Natural killer cell (primary cell): ENCODE data around the gene AGFG1. TPM values are rescaled to one million over a fixed set of nuclear protein-coding genes. Genes with fewer than 3 reads are reported as not detected.

ENCODE experiments used
- ATAC-seq, 3 donors: fragments of 150-1000 bp in 2 of 3; fragments of 200-7000 bp in 1 of 3; cut with Tn5 transposase; 1 replicate in 1 of 3; 2 replicates in 2 of 3; pipeline ENCODE4 v1.10.0; 2021; ENCODE audit warnings: mild to moderate bottlenecking in 2 of 3, moderate library complexity in 2 of 3
- DNase-seq, 2 donors: peaks; one replicate each; pipeline versions ENCODE4 v3.0.0 to v3.0.0-alpha.2; 2013 to 2021; ENCODE audit warnings: mixed read lengths in 1 of 2
- H3K27ac ChIP-seq: one replicate; pipeline ENCODE4 v1.5.1; 2013; ENCODE audit warnings: mild to moderate bottlenecking, low read length
- H3K27me3 ChIP-seq: one replicate; pipeline ENCODE4 v1.6.1; 2013; ENCODE audit warnings: low read length; ENCODE audit not compliant: control insufficient read depth, insufficient read depth
- H3K36me3 ChIP-seq: one replicate; pipeline ENCODE4 v1.6.1; 2013; ENCODE audit warnings: low read length; ENCODE audit not compliant: control insufficient read depth, insufficient read depth
- H3K4me1 ChIP-seq: one replicate; pipeline ENCODE4 v1.6.1; 2013; ENCODE audit warnings: low read length; ENCODE audit not compliant: control insufficient read depth, insufficient read depth
- H3K4me3 ChIP-seq: one replicate; pipeline ENCODE4 v1.5.1; 2013; ENCODE audit warnings: low read length
- H3K9me3 ChIP-seq: one replicate; pipeline ENCODE4 v1.6.1; 2013; ENCODE audit warnings: low read length; ENCODE audit not compliant: control insufficient read depth, insufficient read depth
- H3K27ac Mint-ChIP-seq, 2 donors: one replicate each; pipeline ENCODE4 v1.8.0; 2022; ENCODE audit warnings: mild to moderate bottlenecking in 2 of 2, mixed read lengths in 2 of 2, moderate library complexity in 1 of 2
- H3K27me3 Mint-ChIP-seq, 2 donors: one replicate each; pipeline ENCODE4 v1.8.0; 2022; ENCODE audit warnings: low read depth in 2 of 2, mixed read lengths in 2 of 2
- H3K36me3 Mint-ChIP-seq: one replicate; pipeline ENCODE4 v1.8.0; 2022; ENCODE audit warnings: mixed read lengths
- H3K4me1 Mint-ChIP-seq, 2 donors: one replicate each; pipeline ENCODE4 v1.8.0; 2022; ENCODE audit warnings: mixed read lengths in 2 of 2
- H3K4me3 Mint-ChIP-seq: one replicate; pipeline ENCODE4 v1.8.0; 2022; ENCODE audit warnings: mild to moderate bottlenecking, moderate library complexity, mixed read lengths
- H3K9me3 Mint-ChIP-seq, 2 donors: one replicate each; pipeline ENCODE4 v1.8.0; 2022; ENCODE audit warnings: mixed read lengths in 2 of 2
- WGBS: methylation state at CpG from one replicate; pipeline ENCODE4 v1.1.7; 2013; ENCODE audit warnings: missing lambda C conversion rate; ENCODE audit not compliant: insufficient coverage; 5-methylcytosine and 5-hydroxymethylcytosine counted together
- intact Hi-C: fragments of 100-400 bp; cut with micrococcal nuclease; formaldehyde crosslinking; loops from one replicate; pipeline ENCODE4 v1.14.2; 2022
- total RNA-seq, 4 donors: library from RNA; stranded (reverse); fragments of 120-200 nt in 1 of 4; gene quantifications; one replicate each; pipeline versions ENCODE4 v1.2.3 to v1.2.4, GENCODE V29; 2013 to 2022
- TF ChIP-seq, protein P1 (sequence below): fragments of 200-600 bp; IDR thresholded peaks from one replicate; pipeline ENCODE4 v1.8.0; 2022; ENCODE audit warnings: antibody characterized with exemption

Gene AGFG1
- total RNA-seq, 3 donors from 2014 or later (not counting 1 experiment from before 2014, with no cell fraction given) = 65.0 to 71.6 (median 67.3) TPM

DNA sequence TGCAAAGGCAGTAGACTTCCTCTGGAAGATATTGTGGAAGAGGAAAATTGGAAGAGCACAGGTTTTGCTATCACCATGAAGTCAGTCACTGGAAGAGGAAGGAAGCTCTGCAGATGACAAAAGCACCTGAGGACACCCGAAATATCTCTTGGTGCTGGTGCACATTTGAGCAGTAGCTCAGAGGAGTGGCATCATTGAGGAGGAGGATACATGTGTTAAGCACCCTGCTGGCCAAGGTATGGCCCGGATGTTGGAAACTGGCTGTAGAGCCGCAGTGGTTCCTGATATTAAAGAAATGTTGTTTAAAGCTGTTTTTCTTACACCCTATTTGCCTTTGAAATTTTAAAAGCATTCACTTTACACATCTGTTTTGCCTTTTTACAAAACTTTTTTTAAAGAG is 94.1 kb downstream of the AGFG1 start:
- ATAC-seq = no peak
- Histone ChIP-seq H3K4me1 (no peaks in the 10 kb centered on the region), H3K4me3 (no peak overlapping the region), H3K27me3 (no peaks in the 10 kb centered on the region), H3K9me3 (no peaks in the 10 kb centered on the region), H3K36me3 (peaks cover 3% of the 10 kb centered on the region), H3K27ac (no peak overlapping the region)
- Mint-ChIP-seq H3K4me1 (peaks cover 7 to 10% of the 10 kb centered on the region in 2 donors), H3K27ac (peak overlapping the region in 1 of 2 donors; percentile 32), H3K27me3 (no peaks in the 10 kb centered on the region), H3K36me3 (no peaks in the 10 kb centered on the region), H3K9me3 (no peaks in the 10 kb centered on the region), H3K4me3 (no peak overlapping the region)
- intact Hi-C loops = no loop called here
- DNase-seq = no peak
- 67% methylated on average over 3 of the region's 3 CpGs for WGBS
- TF ChIP-seq, protein P1, sequence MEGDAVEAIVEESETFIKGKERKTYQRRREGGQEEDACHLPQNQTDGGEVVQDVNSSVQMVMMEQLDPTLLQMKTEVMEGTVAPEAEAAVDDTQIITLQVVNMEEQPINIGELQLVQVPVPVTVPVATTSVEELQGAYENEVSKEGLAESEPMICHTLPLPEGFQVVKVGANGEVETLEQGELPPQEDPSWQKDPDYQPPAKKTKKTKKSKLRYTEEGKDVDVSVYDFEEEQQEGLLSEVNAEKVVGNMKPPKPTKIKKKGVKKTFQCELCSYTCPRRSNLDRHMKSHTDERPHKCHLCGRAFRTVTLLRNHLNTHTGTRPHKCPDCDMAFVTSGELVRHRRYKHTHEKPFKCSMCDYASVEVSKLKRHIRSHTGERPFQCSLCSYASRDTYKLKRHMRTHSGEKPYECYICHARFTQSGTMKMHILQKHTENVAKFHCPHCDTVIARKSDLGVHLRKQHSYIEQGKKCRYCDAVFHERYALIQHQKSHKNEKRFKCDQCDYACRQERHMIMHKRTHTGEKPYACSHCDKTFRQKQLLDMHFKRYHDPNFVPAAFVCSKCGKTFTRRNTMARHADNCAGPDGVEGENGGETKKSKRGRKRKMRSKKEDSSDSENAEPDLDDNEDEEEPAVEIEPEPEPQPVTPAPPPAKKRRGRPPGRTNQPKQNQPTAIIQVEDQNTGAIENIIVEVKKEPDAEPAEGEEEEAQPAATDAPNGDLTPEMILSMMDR = no peak

DNA sequence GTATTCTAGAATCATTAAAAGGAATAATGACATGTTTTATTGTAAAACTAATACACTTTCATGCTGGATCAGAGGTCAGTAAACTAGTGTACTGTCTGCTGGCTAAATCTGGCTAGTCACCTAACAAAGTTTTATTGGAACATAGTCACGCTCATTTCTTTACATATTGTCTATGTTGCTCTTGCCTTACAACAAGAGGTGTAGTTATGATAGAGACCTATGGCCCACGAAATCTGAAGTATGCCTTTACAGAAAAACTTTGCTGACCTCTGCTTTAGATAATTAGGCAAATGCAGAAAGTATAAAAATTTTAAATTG is 96.9 kb downstream of the AGFG1 start:
- intact Hi-C loops = no loop called here
- peaks cover 7 to 10% of the 10 kb centered on the region in 2 donors for H3K4me1 Mint-ChIP-seq
- H3K9me3 ChIP-seq = no peaks in the 10 kb centered on the region
- no peak overlapping the region for H3K4me3 Mint-ChIP-seq
- H3K27ac Mint-ChIP-seq = no peak overlapping the region
- no peaks in the 10 kb centered on the region for H3K4me1 ChIP-seq
- H3K9me3 Mint-ChIP-seq = no peaks in the 10 kb centered on the region
- H3K4me3 ChIP-seq = no peak overlapping the region
- TF ChIP-seq, protein P1 = no peak
- no peaks in the 10 kb centered on the region for H3K36me3 Mint-ChIP-seq
- no peak for ATAC-seq
- H3K27ac ChIP-seq = no peak overlapping the region
- peaks cover 0 to 3% of the 10 kb centered on the region in 2 donors for H3K27me3 Mint-ChIP-seq
- H3K27me3 ChIP-seq = no peaks in the 10 kb centered on the region
- no peak for DNase-seq
- peaks cover 3% of the 10 kb centered on the region for H3K36me3 ChIP-seq
- WGBS = 100% methylated on average over 2 of the region's 2 CpGs

GRCh38 chr2:227570615-227571014 is 98.7 kb downstream of the AGFG1 start:
- Mint-ChIP-seq H3K4me3 (no peak overlapping the region), H3K9me3 (no peaks in the 10 kb centered on the region), H3K27me3 (peaks cover 0 to 3% of the 10 kb centered on the region in 2 donors), H3K4me1 (peaks cover 7 to 10% of the 10 kb centered on the region in 2 donors), H3K36me3 (no peaks in the 10 kb centered on the region), H3K27ac (no peak overlapping the region)
- intact Hi-C loops = no loop called here
- no peaks in the 10 kb centered on the region for H3K27me3 ChIP-seq
- no peaks in the 10 kb centered on the region for H3K9me3 ChIP-seq
- H3K27ac ChIP-seq = no peak overlapping the region
- WGBS = 83% methylated on average over 1 of the region's 1 CpG
- ATAC-seq (no peak), DNase-seq (no peak)
- H3K4me3 ChIP-seq = no peak overlapping the region
- H3K36me3 ChIP-seq = no peaks in the 10 kb centered on the region
- TF ChIP-seq, protein P1 = no peak
- H3K4me1 ChIP-seq = no peaks in the 10 kb centered on the region

- Mint-ChIP-seq H3K27me3 (peaks cover 20 to 46% of the 10 kb centered on the region in 2 donors), H3K27ac (no peak overlapping the region), H3K4me3 (no peak overlapping the region), H3K4me1 (no peaks in the 10 kb centered on the region), H3K9me3 (no peaks in the 10 kb centered on the region), H3K36me3 (peaks cover 2% of the 10 kb centered on the region)
- Histone ChIP-seq H3K4me1 (no peaks in the 10 kb centered on the region), H3K27ac (no peak overlapping the region), H3K4me3 (no peak overlapping the region), H3K9me3 (no peaks in the 10 kb centered on the region), H3K36me3 (no peaks in the 10 kb centered on the region), H3K27me3 (peaks cover 2% of the 10 kb centered on the region)
- TF ChIP-seq, protein P1 = no peak
- intact Hi-C loops = no loop called here
- ATAC-seq (no peak), DNase-seq (no peak)
These were observed 104.2 kb downstream of the AGFG1 start for GRCh38 chr2:227576110-227576509.
